GM21825 (cell line): ENCODE measurements around the gene FSD1.
"Not testable (repeated sequence)": the region's sequence is repeated elsewhere in the genome, so short reads cannot be mapped to it uniquely, and the experiment has no call there.

Experiments used
- ATAC-seq: cut with Tn5 transposase; IDR thresholded peaks from one replicate; pipeline ENCODE4 v1.9.1; 2021; ENCODE audit warnings: mild to moderate bottlenecking, moderate library complexity; ENCODE audit not compliant: unreplicated experiment

Gene FSD1

GRCh38 chr19:4342314-4342614, 37.9 kb downstream of the FSD1 start:
- no peak for ATAC-seq

DNA sequence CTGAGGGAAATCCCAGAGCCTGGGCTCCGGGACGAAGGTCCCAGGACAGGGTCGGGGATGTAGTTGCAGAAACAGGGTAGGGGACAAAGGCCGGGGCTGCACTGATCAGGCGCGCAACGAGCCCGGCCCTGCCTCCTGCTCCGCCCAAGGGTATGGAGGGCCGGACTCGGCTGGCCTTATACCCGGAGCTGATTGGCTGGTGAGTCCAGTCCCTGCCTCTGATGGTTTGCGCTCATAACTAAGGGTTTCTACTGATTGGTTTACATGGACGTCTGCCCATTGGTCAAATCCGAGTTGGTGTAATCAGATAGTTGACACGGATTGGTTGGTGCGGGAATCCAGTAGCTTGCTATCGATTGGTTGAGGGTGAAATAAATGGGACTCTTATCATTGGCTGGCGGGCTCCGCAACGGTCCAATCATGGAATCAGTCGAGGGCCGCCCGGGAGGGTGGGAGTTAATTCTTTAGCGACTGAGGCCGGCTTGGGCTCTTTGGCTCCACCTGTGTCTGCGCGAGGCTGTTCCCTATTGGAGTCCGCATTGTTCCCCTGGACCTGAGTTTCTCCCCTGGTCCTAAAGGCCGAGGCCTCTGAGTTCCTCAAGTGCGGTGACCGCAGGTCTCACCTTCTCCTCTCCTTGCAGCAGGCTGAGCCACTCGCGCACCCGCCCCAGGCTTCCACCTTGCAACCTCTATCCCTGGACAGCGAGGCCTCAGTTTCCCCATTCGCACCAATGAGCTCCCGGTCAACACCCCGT, 38.4 kb downstream of the FSD1 start:
- ATAC-seq, result peak; percentile 81

- peak; percentile 46 for ATAC-seq
Measured at GRCh38 chr19:4343370-4344307, 39.2 kb downstream of the FSD1 start, which contains the start of gene MPND. MPND (plus strand) TSS chr19:4343562; CDS start chr19:4343594, 32 bp downstream.

GRCh38 chr19:4345342-4346019, 41.1 kb downstream of the FSD1 start:
- ATAC-seq, result no peak

DNA sequence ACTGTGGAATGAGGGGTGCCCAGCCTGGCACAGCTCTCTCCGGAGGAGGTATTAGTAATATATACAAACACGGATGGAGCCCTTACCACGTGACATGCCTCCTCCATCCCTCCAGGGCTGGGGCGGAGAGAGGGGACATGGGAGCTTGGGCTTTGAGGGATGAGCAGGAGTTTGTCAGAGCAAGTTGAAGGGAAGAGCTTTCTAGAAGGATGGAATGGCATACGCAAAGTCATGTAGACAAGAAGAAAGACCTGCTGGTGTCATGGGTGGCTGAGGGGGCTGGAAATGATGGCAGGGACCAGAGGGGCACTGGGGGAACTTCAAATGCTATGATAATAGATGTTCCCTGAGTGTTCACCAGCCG, 41.6 kb downstream of the FSD1 start:
- ATAC-seq, result no peak

GRCh38 chr19:4347521-4347920, 43.1 kb downstream of the FSD1 start:
- ATAC-seq, result no peak

GRCh38 chr19:4349225-4349624, 44.8 kb downstream of the FSD1 start:
- not testable (repeated sequence) for ATAC-seq

- no peak for ATAC-seq
Measured at GRCh38 chr19:4350111-4350510, 45.7 kb downstream of the FSD1 start.

- ATAC-seq, result no peak
Measured at GRCh38 chr19:4350726-4351125, 46.3 kb downstream of the FSD1 start.

- ATAC-seq, result no peak
Measured at GRCh38 chr19:4352701-4353121, 48.3 kb downstream of the FSD1 start.

GRCh38 chr19:4354282-4354681, 49.9 kb downstream of the FSD1 start:
- no peak for ATAC-seq

- ATAC-seq, result no peak
Measured at GRCh38 chr19:4354897-4355296, 50.5 kb downstream of the FSD1 start.

DNA sequence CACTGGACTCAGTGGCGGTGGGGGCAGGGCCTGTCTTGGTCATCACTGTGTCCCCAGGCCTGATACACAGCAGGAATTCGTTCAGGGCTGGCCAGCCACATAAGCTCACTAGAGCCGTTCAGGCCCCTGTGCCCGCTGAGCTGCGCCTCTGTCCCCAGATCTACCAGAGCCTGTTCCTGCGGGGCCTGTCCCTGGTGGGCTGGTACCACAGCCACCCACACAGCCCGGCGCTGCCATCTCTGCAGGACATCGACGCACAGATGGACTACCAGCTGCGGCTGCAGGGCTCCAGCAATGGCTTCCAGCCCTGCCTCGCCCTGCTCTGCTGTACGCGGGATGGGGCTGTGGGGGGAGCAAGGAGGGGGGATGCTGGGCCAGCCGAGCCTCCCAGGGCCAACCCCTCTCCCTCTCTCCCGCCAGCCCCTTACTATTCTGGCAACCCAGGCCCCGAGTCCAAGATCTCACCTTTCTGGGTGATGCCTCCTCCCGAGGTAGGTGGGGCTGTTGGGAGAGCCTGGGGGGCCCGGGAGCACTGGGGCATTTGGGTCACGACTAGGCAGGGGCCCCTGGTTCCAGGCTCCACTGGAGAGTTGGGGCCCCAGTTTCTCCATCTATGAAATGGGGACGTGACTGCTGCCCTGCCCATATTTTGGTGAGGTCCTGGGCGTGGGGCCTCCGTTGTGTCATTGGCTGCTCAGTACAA, 52.8 kb downstream of the FSD1 start:
- ATAC-seq, result no peak

- ATAC-seq, result no peak
Measured at GRCh38 chr19:4357921-4358326, 53.5 kb downstream of the FSD1 start.

DNA sequence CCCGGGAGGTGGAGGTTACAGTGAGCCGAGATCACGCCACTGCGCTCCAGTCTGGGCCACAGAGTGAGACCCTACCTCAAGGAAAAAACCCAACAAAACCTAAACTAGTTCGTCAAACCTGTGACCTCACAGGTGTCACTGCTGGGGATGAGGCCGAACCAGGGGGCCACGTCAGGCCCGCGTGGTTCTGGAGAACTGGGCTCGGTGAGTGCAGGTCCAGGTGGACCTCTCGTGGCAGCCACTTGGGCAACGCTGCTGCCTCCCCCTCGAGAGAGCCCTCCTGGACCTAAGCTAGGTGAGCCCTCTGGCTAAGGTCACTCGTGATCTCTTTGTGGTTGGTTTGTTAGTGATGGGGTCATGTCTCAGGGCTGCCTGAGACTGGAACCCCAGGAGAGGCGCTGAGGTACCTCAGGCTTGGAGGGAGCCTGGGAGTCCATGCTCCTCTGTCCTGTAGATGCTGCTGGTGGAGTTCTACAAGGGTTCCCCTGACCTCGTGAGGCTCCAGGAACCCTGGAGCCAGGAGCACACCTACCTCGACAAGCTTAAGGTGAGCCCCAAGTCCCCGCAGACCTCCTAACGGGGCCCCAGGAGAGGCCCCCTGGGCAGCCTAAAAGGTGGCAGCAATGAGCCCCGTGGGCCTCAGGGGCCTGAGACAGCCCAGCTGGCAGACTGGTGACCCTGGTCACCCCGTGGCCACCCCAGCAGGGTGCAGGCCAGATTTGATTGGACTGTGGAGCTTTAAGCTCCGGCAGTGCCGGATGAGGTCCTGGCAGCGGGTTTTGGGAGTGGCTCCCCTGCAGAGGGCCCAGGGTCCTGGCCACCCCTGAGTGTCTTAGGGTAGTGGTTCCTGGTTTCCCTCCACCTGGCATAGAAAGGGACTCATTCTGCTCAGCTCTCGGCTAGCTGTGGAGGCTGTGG, 54.6 kb downstream of the FSD1 start:
- ATAC-seq, result no peak

GRCh38 chr19:4359627-4360000, 55.2 kb downstream of the FSD1 start:
- no peak for ATAC-seq

DNA sequence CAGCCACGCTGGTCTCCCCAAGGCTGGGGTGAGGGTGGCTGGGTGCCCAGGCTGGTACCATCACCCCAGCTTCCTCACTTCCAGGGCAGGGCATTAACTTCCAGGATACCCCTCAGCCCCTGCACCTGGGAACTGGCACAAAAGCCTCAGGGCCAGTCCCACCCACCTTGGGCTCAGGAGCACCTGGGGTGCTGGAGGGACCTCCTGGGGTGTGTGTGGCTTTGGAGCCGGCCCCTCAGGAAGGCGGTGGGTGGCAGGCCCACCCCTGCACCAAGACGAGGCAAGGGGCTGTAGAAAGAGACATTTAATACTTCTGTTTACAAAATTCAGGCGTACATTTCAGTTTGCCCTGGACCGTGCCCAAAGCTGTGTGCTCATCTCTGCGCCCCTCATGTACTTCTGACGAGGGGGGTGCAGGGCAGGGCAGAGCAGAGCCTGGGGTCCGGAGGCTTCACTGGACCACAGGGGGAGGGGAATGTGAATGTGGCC, 55.7 kb downstream of the FSD1 start:
- ATAC-seq, result no peak

DNA sequence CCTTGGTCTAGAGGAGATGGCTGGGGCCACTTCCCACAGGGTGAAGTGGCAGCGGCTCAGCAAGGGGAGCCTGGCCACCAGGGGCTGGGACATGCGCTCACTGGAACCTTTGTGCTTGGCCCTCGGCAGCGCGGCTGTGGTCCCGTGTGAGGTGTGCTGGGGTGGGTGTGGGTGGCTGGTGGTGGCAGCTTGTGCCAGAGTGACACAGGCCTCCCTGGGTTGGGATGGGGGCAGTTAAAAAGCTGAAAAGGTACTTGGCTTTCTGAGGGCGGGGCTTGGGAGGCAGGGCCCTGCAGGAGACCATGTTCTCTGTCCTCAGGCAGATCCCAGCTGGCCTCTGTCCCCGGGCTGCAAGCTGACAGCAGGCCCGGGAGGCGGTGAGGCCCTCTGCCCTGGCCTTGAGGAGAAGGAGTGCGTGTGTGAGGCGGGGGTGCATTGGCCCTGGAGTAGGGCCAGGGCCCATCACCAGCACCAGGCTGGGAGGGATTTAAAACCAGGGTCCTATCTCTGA, 56.3 kb downstream of the FSD1 start:
- ATAC-seq, result no peak
